Activated CD8-positive, alpha-beta memory T cell treated with anti-CD3 and anti-CD28 coated beads, Interleukin-2, amount 50 U/mL, for 1 hour (primary cell): Measurements from ENCODE around the gene GTF3C1.
"Not testable (repeated sequence)": the region's sequence is repeated elsewhere in the genome, so short reads cannot be mapped to it uniquely, and the experiment has no call there.

Experiments
- DNase-seq: peaks from one replicate; pipeline ENCODE4 v3.0.0-alpha.2; 2020; ENCODE audit errors: extremely low read depth

The GTF3C1 gene

GRCh38 chr16:27549746-27550581 lies at the start of gene GTF3C1, which contains the start of gene KATNIP:
TSS of gene GTF3C1 (minus strand) at chr16:27549913. CDS start at chr16:27549890, 23 bp downstream.
TSS of gene KATNIP (plus strand) at chr16:27550144. CDS start at chr16:27550171, 27 bp downstream.
- DNase-seq, result peak; percentile 100

- no peak for DNase-seq
Observed at GRCh38 chr16:27598931-27599565, 49.3 kb upstream of the GTF3C1 start.

GRCh38 chr16:27598220-27598619 lies 48.5 kb upstream of the GTF3C1 start:
- no peak for DNase-seq

GRCh38 chr16:27597361-27597760 lies 47.6 kb upstream of the GTF3C1 start:
- no peak for DNase-seq

GRCh38 chr16:27596411-27596810 lies 46.7 kb upstream of the GTF3C1 start:
- DNase-seq, result no peak

- DNase-seq, result no peak
Observed at GRCh38 chr16:27595993-27596392, 46.3 kb upstream of the GTF3C1 start.

- no peak for DNase-seq
Observed at GRCh38 chr16:27595475-27595874, 45.8 kb upstream of the GTF3C1 start.

GRCh38 chr16:27591837-27592236 lies 42.1 kb upstream of the GTF3C1 start:
- no peak for DNase-seq

GRCh38 chr16:27588057-27588456 lies 38.3 kb upstream of the GTF3C1 start:
- DNase-seq, result no peak

- no peak for DNase-seq
Observed at GRCh38 chr16:27586711-27587110, 37.0 kb upstream of the GTF3C1 start.

- no peak for DNase-seq
Observed at GRCh38 chr16:27585200-27585599, 35.5 kb upstream of the GTF3C1 start.

GRCh38 chr16:27583634-27584033 lies 33.9 kb upstream of the GTF3C1 start:
- no peak for DNase-seq

- DNase-seq, result no peak
Observed at GRCh38 chr16:27582883-27583282, 33.2 kb upstream of the GTF3C1 start.

GRCh38 chr16:27579087-27579980 lies 29.6 kb upstream of the GTF3C1 start:
- DNase-seq, result no peak

- DNase-seq, result no peak
Observed at GRCh38 chr16:27576729-27577128, 27.0 kb upstream of the GTF3C1 start.

GRCh38 chr16:27572711-27573110 lies 23.0 kb upstream of the GTF3C1 start:
- no peak for DNase-seq

GRCh38 chr16:27571433-27572326 lies 22.0 kb upstream of the GTF3C1 start:
- no peak for DNase-seq

- DNase-seq, result not testable (repeated sequence)
Observed at GRCh38 chr16:27570986-27571385, 21.3 kb upstream of the GTF3C1 start.

- DNase-seq, result no peak
Observed at GRCh38 chr16:27568077-27568476, 18.4 kb upstream of the GTF3C1 start.

- no peak for DNase-seq
Observed at GRCh38 chr16:27566417-27566816, 16.7 kb upstream of the GTF3C1 start.

GRCh38 chr16:27564224-27564623 lies 14.5 kb upstream of the GTF3C1 start:
- no peak for DNase-seq
